NCI-H1417 (cell line): ENCODE results near the gene RPS3.
"Not testable (repeated sequence)": the region's sequence is repeated elsewhere in the genome, so short reads cannot be mapped to it uniquely, and the experiment has no call there.

Experiments used
- DNase-seq, 3 experiments: peaks; one replicate each; lab custom pipeline; 2025; lab: John Stamatoyannopoulos, UW

Gene RPS3

GRCh38 chr11:75380245-75380644 is 19.1 kb upstream of the RPS3 start:
- no peak for DNase-seq

GRCh38 chr11:75380716-75381420 is 18.4 kb upstream of the RPS3 start:
- no peak for DNase-seq

GRCh38 chr11:75383246-75383645 is 16.1 kb upstream of the RPS3 start:
- peak in 1 of 3 experiments; percentile 15 for DNase-seq

GRCh38 chr11:75384438-75385080 is 14.8 kb upstream of the RPS3 start:
- peak; percentile 70 to 82 (median 79) for DNase-seq

- DNase-seq = peak in 2 of 3 experiments; percentile 12 to 34
Observed at GRCh38 chr11:75386942-75387630, 12.2 kb upstream of the RPS3 start.

- no peak for DNase-seq
Observed at GRCh38 chr11:75387736-75388294, 11.5 kb upstream of the RPS3 start.

- DNase-seq = peak; percentile 85 to 95 (median 85)
Observed at GRCh38 chr11:75388386-75389275, 10.7 kb upstream of the RPS3 start.

GRCh38 chr11:75389276-75389605 is 10.1 kb upstream of the RPS3 start:
- no peak for DNase-seq

- DNase-seq = no peak
Observed at GRCh38 chr11:75389925-75390324, 9.4 kb upstream of the RPS3 start.

- DNase-seq = no peak
Observed at GRCh38 chr11:75394085-75394840, 5.1 kb upstream of the RPS3 start.

- no peak for DNase-seq
Observed at GRCh38 chr11:75398906-75399305, 412 bp upstream of the RPS3 start.

GRCh38 chr11:75400146-75400865 is 988 bp downstream of the RPS3 start:
- peak in 2 of 3 experiments; percentile 46 to 56 for DNase-seq

GRCh38 chr11:75402002-75402773 is 2.9 kb downstream of the RPS3 start:
- no peak for DNase-seq

- peak in 2 of 3 experiments; percentile 6 to 35 for DNase-seq
Observed at GRCh38 chr11:75403037-75403436, 3.7 kb downstream of the RPS3 start.

- DNase-seq = peak in 1 of 3 experiments; percentile 23
Observed at GRCh38 chr11:75403983-75404658, 4.8 kb downstream of the RPS3 start.

GRCh38 chr11:75406338-75406777 is 7.0 kb downstream of the RPS3 start:
- peak in 2 of 3 experiments; percentile 51 to 88 for DNase-seq

- no peak for DNase-seq
Observed at GRCh38 chr11:75408957-75409219, 9.6 kb downstream of the RPS3 start.

- not testable (repeated sequence) for DNase-seq
Observed at GRCh38 chr11:75409971-75410370, 10.7 kb downstream of the RPS3 start.

- not testable (repeated sequence) for DNase-seq
Observed at GRCh38 chr11:75413146-75413545, 13.8 kb downstream of the RPS3 start.
